ENCODE data around the gene BOD1L2. TPM values are rescaled to one million over a fixed set of nuclear protein-coding genes. Genes with fewer than 3 reads are reported as not detected.

BOD1L2 gene
- total RNA-seq, 8 experiments from 2014 or later = 0.05 to 0.38 TPM; not detected in 6

DNA sequence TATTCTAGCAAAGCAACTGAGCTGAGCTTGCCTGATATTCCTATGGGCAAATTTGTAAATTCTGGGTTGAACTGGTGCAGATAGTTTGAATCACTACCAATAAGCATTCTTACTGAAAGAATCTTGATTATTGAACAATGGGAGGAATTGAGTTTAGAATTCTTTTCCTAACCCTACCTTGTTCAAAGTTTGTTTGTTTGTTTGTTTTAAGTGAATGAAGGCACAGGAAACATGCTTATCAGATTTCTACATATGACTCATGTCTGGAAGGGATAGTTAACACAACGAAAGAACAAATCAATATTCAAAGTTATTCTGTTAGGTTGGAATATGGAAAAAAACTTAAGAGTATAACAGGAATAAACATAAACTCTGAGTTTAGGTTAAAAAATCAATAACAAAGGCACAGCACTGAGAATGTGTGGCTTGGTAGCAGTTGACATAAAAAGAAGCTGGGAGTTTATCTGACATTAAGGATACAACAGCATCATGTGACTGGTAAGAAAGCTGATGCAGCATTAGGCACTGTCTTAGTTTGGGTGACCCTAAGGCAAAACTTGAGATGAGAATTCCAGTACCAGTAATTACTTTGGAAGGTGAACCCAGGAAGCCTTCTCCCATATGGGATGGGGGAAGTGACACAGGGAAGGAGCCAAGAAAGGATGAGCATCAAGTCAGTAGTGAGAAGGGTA, 20.9 kb downstream of the BOD1L2 start:
- Histone ChIP-seq H3K4me3 (no peak overlapping the region), H3K27ac (no peak overlapping the region), H3K4me1 (replicated peaks in 1 of 2) (no peaks in the 10 kb centered on the region)
- peak in 1 of 8 experiments; percentile 42 for ATAC-seq (replicated peaks in 6 of 8)
- in situ Hi-C loops (cut with MboI; ENCODE audit: low pct_unique_long_range_greater_than_20kb in 2 of 9, low sequenced_read_pairs in 9 of 9, unreplicated experiment in 9 of 9) = no loop called here
- 0 to 100% (median 75%) methylated on average over 1 of the region's 1 CpG; no CpG with 5 or more reads in 1 of the 10 experiments for whole genome bisulfite sequencing, 10 experiments

DNA sequence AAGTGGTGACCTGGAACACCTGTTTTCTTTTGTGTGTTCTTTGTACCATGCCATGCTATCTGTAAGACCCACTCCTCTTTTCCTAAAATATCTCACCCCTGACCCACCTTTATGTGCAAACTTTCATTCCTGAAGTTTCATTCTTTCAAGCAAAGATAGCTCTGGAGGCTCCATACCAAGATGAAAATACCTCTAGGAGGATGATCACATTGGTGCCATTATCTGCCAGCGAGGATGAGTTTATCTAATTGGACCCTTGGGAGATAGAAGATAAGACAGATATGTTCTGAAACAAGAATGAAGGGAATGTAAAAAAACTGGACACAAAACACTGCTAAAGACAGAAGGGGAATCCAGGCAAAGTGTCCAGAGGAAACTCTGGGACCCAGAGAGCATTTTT, 24.1 kb downstream of the BOD1L2 start:
- H3K4me3 ChIP-seq = no peak overlapping the region
- in situ Hi-C loops (cut with MboI; ENCODE audit: low pct_unique_long_range_greater_than_20kb in 2 of 9, low sequenced_read_pairs in 9 of 9, unreplicated experiment in 9 of 9) = no loop called here
- 0 to 83% (median 63%) methylated on average over 1 of the region's 1 CpG; no CpG with 5 or more reads in 2 of the 10 experiments for WGBS, 10 experiments
- no peak overlapping the region for H3K27ac ChIP-seq
- no peak for ATAC-seq (replicated peaks in 6 of 8)
- H3K4me1 ChIP-seq (replicated peaks in 1 of 2) = peaks cover 0 to 7% of the 10 kb centered on the region in 2 donors

DNA sequence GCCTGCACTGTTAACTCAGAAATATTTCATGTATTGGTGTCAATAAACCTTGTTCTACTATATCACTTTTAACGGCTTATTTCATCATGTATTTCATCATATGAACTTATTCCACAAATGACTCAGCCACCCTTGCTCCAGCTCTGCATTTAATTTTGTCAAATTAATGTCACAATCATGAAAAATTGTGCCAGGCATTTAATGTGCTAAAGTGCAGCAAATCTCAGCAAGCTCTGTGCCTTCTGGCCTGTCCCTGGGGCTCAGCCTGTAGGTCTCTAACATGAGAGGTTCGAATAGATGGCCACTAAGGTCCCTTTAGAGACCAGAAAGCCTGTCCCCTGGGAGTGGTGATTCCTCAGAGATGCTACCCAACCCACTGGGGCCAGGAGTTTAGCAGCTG, 28.6 kb downstream of the BOD1L2 start:
- peaks cover 4 to 7% of the 10 kb centered on the region in 2 donors for H3K4me1 ChIP-seq (replicated peaks in 1 of 2)
- no peak overlapping the region for H3K27ac ChIP-seq
- no peak overlapping the region for H3K4me3 ChIP-seq
- WGBS, 10 experiments = 0 to 88% (median 4%) methylated on average over 1 to 2 of the region's 2 CpGs; no CpG with 5 or more reads in 2 of the 10 experiments
- in situ Hi-C loops (cut with MboI; ENCODE audit: low pct_unique_long_range_greater_than_20kb in 2 of 9, low sequenced_read_pairs in 9 of 9, unreplicated experiment in 9 of 9) = no loop called here
- ATAC-seq (replicated peaks in 6 of 8) = peak in 5 of 8 experiments; percentile 93 to 99 (median 97)

GRCh38 chr18:57185434-57185833, 38.5 kb downstream of the BOD1L2 start:
- 0 to 92% (median 57%) methylated on average over 1 of the region's 1 CpG; no CpG with 5 or more reads in 1 of the 10 experiments for WGBS, 10 experiments
- Histone ChIP-seq H3K4me1 (replicated peaks in 1 of 2) (peaks cover 9 to 20% of the 10 kb centered on the region in 2 donors), H3K4me3 (no peak overlapping the region), H3K27ac (no peak overlapping the region)
- in situ Hi-C loops (cut with MboI; ENCODE audit: low pct_unique_long_range_greater_than_20kb in 2 of 9, low sequenced_read_pairs in 9 of 9, unreplicated experiment in 9 of 9) = no loop called here
- no peak for ATAC-seq (replicated peaks in 6 of 8)

DNA sequence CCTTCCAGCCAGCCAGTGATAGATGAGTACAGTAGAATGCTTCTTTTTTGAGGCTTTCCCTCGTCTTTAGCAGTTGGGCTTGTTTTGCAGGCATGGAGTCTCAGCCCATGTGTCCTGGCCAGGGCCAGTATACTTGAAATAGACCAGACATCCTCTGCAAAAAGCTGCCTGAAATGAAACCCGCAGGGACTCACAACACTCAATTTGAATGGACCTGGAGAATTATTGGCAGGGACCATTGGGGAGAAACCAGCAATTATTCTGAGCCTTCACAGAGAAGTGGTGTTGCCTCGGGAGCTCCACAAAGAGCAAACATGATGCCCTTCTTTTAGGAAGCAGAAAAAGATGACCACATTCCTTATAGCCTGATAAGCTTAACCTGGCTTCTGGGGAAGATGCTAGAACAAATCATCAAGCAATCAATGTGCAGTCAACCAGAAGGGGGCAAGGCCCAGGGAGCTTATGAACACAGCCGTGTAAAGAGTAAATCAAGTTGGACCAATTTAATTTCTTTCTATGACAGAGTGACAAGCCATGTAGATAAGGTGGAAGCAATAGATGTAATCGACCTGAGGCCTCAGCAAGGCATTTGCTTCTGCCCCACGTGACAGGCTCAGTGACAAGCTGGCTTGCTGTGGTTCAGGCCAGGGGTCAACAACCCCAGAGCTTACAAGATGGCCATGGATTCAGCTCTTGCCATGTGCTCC, 42.1 kb downstream of the BOD1L2 start:
- WGBS, 10 experiments = 0 to 78% (median 37%) methylated on average over 1 to 6 of the region's 6 CpGs
- in situ Hi-C loops (cut with MboI; ENCODE audit: low pct_unique_long_range_greater_than_20kb in 2 of 9, low sequenced_read_pairs in 9 of 9, unreplicated experiment in 9 of 9) = no loop called here
- Histone ChIP-seq H3K4me1 (replicated peaks in 1 of 2) (peaks cover 9 to 24% of the 10 kb centered on the region in 2 donors), H3K4me3 (no peak overlapping the region), H3K27ac (peak overlapping the region; percentile 6 to 64)
- peak in 5 of 8 experiments; percentile 54 to 87 (median 79) for ATAC-seq (replicated peaks in 6 of 8)

DNA sequence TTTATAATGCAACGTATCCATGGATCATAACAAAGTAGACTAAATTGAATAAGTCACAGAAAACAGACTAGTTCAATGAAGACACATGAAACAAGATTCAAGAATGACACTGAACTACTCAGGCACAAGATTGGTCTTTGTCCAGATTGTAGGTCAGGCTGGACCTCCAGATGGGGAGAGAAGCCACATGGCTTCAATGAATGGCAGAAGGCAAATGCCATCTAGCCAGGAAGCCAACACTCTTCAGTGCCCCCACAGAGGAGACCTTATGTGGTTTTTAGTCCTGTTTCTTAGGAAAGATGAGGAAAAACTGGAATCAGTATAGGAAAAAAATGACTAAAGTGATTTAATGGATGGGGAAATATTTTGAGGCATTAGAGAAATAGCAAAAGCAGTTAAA, 43.1 kb downstream of the BOD1L2 start:
- in situ Hi-C loops (cut with MboI; ENCODE audit: low pct_unique_long_range_greater_than_20kb in 2 of 9, low sequenced_read_pairs in 9 of 9, unreplicated experiment in 9 of 9) = no loop called here
- Histone ChIP-seq H3K27ac (peak overlapping the region in 1 of 2 donors; percentile 25), H3K4me3 (no peak overlapping the region), H3K4me1 (replicated peaks in 1 of 2) (peaks cover 9 to 29% of the 10 kb centered on the region in 2 donors)
- no peak for ATAC-seq (replicated peaks in 6 of 8)
- 0 to 100% (median 82%) methylated on average over 1 of the region's 1 CpG; no CpG with 5 or more reads in 2 of the 10 experiments for WGBS, 10 experiments

GRCh38 chr18:57194070-57194469, 47.2 kb downstream of the BOD1L2 start:
- ATAC-seq (replicated peaks in 6 of 8) = no peak
- 0 to 78% (median 66%) methylated on average over 1 to 3 of the region's 3 CpGs for WGBS, 10 experiments
- in situ Hi-C loops (cut with MboI; ENCODE audit: low pct_unique_long_range_greater_than_20kb in 2 of 9, low sequenced_read_pairs in 9 of 9, unreplicated experiment in 9 of 9) = no loop called here

DNA sequence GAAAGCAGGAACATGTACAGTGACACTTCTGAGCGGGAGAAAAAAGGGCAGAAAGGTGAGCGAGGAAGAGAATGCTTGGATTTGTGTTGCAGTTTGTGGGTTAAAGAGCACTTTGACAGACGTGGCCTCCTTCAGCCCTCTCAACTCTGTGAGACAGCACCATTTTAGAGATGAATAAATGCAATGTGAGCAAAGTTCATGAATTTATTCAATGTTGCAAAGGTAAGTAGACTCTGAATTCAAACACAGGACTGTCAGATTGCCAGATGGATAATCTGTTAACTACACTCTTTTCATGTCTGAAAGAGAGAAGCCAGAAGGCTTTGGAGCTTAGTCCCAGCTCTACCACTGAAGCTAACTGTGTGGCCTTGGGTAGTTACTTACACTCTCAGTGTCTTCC, 47.7 kb downstream of the BOD1L2 start:
- Histone ChIP-seq H3K4me1 (replicated peaks in 1 of 2) (peaks cover under 1 to 14% of the 10 kb centered on the region in 2 donors), H3K27ac (no peak overlapping the region), H3K4me3 (no peak overlapping the region)
- no peak for ATAC-seq (replicated peaks in 6 of 8)
- in situ Hi-C loops (cut with MboI; ENCODE audit: low pct_unique_long_range_greater_than_20kb in 2 of 9, low sequenced_read_pairs in 9 of 9, unreplicated experiment in 9 of 9) = no loop called here
- WGBS, 10 experiments = 30 to 90% (median 43%) methylated on average over 1 to 3 of the region's 3 CpGs; no CpG with 5 or more reads in 5 of the 10 experiments

More at GRCh38 chr18:57194070-57194469, 47.2 kb downstream of the BOD1L2 start:
- H3K4me3 ChIP-seq = no peak overlapping the region
- no peak overlapping the region for H3K27ac ChIP-seq
- H3K4me1 ChIP-seq (replicated peaks in 1 of 2) = peaks cover 6 to 17% of the 10 kb centered on the region in 2 donors

GRCh38 chr18:57195341-57195740, 48.5 kb downstream of the BOD1L2 start:
- in situ Hi-C loops (cut with MboI; ENCODE audit: low pct_unique_long_range_greater_than_20kb in 2 of 9, low sequenced_read_pairs in 9 of 9, unreplicated experiment in 9 of 9) = no loop called here
- no peak overlapping the region for H3K27ac ChIP-seq
- H3K4me1 ChIP-seq (replicated peaks in 1 of 2) = peaks cover 0 to 9% of the 10 kb centered on the region in 2 donors
- no peak overlapping the region for H3K4me3 ChIP-seq
- ATAC-seq (replicated peaks in 6 of 8) = no peak
- 0 to 100% (median 62%) methylated on average over 1 of the region's 1 CpG; no CpG with 5 or more reads in 2 of the 10 experiments for WGBS, 10 experiments

- WGBS, 10 experiments = 0 to 20% (median 0%) methylated on average over 1 of the region's 1 CpG; no CpG with 5 or more reads in 7 of the 10 experiments
- H3K27ac ChIP-seq = no peak overlapping the region
- no peak for ATAC-seq (replicated peaks in 6 of 8)
- in situ Hi-C loops (cut with MboI; ENCODE audit: low pct_unique_long_range_greater_than_20kb in 2 of 9, low sequenced_read_pairs in 9 of 9, unreplicated experiment in 9 of 9) = no loop called here
- peaks cover 0 to 9% of the 10 kb centered on the region in 2 donors for H3K4me1 ChIP-seq (replicated peaks in 1 of 2)
- H3K4me3 ChIP-seq = no peak overlapping the region
Measured at GRCh38 chr18:57197261-57197660, 50.4 kb downstream of the BOD1L2 start.

- Histone ChIP-seq H3K4me1 (replicated peaks in 1 of 2) (peaks cover 0 to 9% of the 10 kb centered on the region in 2 donors), H3K4me3 (no peak overlapping the region), H3K27ac (no peak overlapping the region)
- 0 to 100% (median 100%) methylated on average over 1 of the region's 1 CpG; no CpG with 5 or more reads in 5 of the 10 experiments for WGBS, 10 experiments
- ATAC-seq (replicated peaks in 6 of 8) = no peak
- in situ Hi-C loops (cut with MboI; ENCODE audit: low pct_unique_long_range_greater_than_20kb in 2 of 9, low sequenced_read_pairs in 9 of 9, unreplicated experiment in 9 of 9) = no loop called here
Measured at GRCh38 chr18:57198073-57198472, 51.2 kb downstream of the BOD1L2 start.
